ENCODE data around the gene ANKS1A. TPM values are rescaled to one million over a fixed set of nuclear protein-coding genes. Genes with fewer than 3 reads are reported as not detected.

ANKS1A gene
- polyA plus RNA-seq, 2 of the 4 experiments (the other 2 are of a cell fraction): 3.6 to 5.9 TPM

GRCh38 chr6:34981951-34982350 is 92.9 kb downstream of the ANKS1A start:
- DNase-seq (ENCODE audit: low read depth in 1 of 2, low spot score in 1 of 2): peak in 1 of 2 experiments; percentile 5
- no peak for ATAC-seq
- no peak for FAIRE-seq
- peak overlapping the region; percentile 28; the same call in 1 of the 3 replicates for H3K4me2 ChIP-seq
- peak overlapping the region; percentile 52 to 69; a peak in 4 of 6 replicates for H3K27ac ChIP-seq
- CTCF ChIA-PET: interaction anchor here (1.7 kb wide), 1 partner anchor 158 kb away, joined by 10 read pairs; no protein-coding TSS in a partner anchor
- TF ChIP-seq NFE2L2 (conservative IDR thresholded peaks at IDR 0.05; ENCODE audit: low read length): peak; percentile 52
- TF ChIP-seq RARB (CRISPR knock-in tag; IDR thresholded peaks at IDR 0.05): no peak
- peak; percentile 67 for TF ChIP-seq MAFK (IDR thresholded peaks at IDR 0.05; ENCODE audit: partially characterized antibody)
- no peak for TF ChIP-seq ZNF302 (CRISPR knock-in tag; IDR thresholded peaks at IDR 0.05)
- WGBS (ENCODE audit: missing lambda C conversion rate): 73% methylated on average over 6 of the region's 7 CpGs
- POLR2A ChIA-PET: no interaction called here
- no peak overlapping the region for H3K4me3 ChIP-seq
- no peaks in the 10 kb centered on the region for H3K9me3 ChIP-seq
- peaks cover 8% of the 10 kb centered on the region for H3K4me1 ChIP-seq

GRCh38 chr6:34982424-34982852 is 93.4 kb downstream of the ANKS1A start:
- TF ChIP-seq CTCF (IDR thresholded peaks at IDR 0.05): peak; percentile 34
- TF ChIP-seq KDM5A (IDR thresholded peaks at IDR 0.05): no peak
- peak; percentile 67 for TF ChIP-seq MAX (IDR thresholded peaks at IDR 0.05)
- H3K4me1 ChIP-seq: peaks cover 8% of the 10 kb centered on the region
- POLR2A ChIA-PET: no interaction called here
- CTCF ChIA-PET: interaction anchor here (0.5 to 1.7 kb wide), 2 partner anchors 9 to 157 kb away, joined by 3 to 10 read pairs; no protein-coding TSS in a partner anchor
- H3K9me3 ChIP-seq: no peaks in the 10 kb centered on the region
- WGBS (ENCODE audit: missing lambda C conversion rate): 82% methylated on average over 11 of the region's 11 CpGs
- DNase-seq (ENCODE audit: low read depth in 1 of 2, low spot score in 1 of 2): peak; percentile 18 to 29
- no peak overlapping the region for H3K4me3 ChIP-seq
- H3K4me2 ChIP-seq: no peak overlapping the region; the same call in 2 of the 3 replicates
- no peak for FAIRE-seq
- peak overlapping the region; percentile 52 to 69; a peak in 2 of 6 replicates for H3K27ac ChIP-seq
- peak; percentile 62 to 76; a peak in 4 of 6 replicates for ATAC-seq

GRCh38 chr6:34984416-34984815 is 95.4 kb downstream of the ANKS1A start:
- no peak overlapping the region for H3K4me3 ChIP-seq
- no peak for DNase-seq (ENCODE audit: low read depth in 1 of 2, low spot score in 1 of 2)
- CTCF ChIA-PET: interaction anchor here (0.7 to 1.4 kb wide), 4 partner anchors 26 to 221 kb away, joined by 3 to 4 read pairs (median 3); no protein-coding TSS in a partner anchor
- ATAC-seq: no peak
- peaks cover 8% of the 10 kb centered on the region for H3K4me1 ChIP-seq
- TF ChIP-seq FOSB (CRISPR knock-in tag; IDR thresholded peaks at IDR 0.05): no peak
- no peak for TF ChIP-seq TFCP2L1 (CRISPR knock-in tag; IDR thresholded peaks at IDR 0.05)
- no peak for TF ChIP-seq RARB (CRISPR knock-in tag; IDR thresholded peaks at IDR 0.05)
- TF ChIP-seq ELK1 (IDR thresholded peaks at IDR 0.05; ENCODE audit: low read depth, low read length): no peak
- TF ChIP-seq PHF8 (IDR thresholded peaks at IDR 0.05; ENCODE audit: borderline replicate concordance, low read depth): no peak
- no peak for TF ChIP-seq REST (IDR thresholded peaks at IDR 0.05)
- TF ChIP-seq MAX (IDR thresholded peaks at IDR 0.05): no peak
- TF ChIP-seq JUN (IDR thresholded peaks at IDR 0.05): no peak
- no peak for TF ChIP-seq EHMT2 (IDR thresholded peaks at IDR 0.05; ENCODE audit: low read depth)
- no peak for TF ChIP-seq RAD21 (conservative IDR thresholded peaks at IDR 0.05 in 1 of 2, IDR thresholded peaks at IDR 0.05 in 1 of 2)
- no peaks in the 10 kb centered on the region for H3K9me3 ChIP-seq
- no peak overlapping the region for H3K27ac ChIP-seq
- WGBS (ENCODE audit: missing lambda C conversion rate): 97% methylated on average over 2 of the region's 2 CpGs
- FAIRE-seq: no peak
- H3K4me2 ChIP-seq: no peak overlapping the region
- POLR2A ChIA-PET: no interaction called here

Measured in A549 (cell line).